AML-193 (cell line): Measurements from ENCODE around the gene CCDC63.
A peak's percentile ranks its signal among the peaks of the same experiment; 100 is the strongest.

Experiments
- DNase-seq, 2 experiments: peaks; one replicate each; lab custom pipeline; 2025; lab: John Stamatoyannopoulos, UW

The CCDC63 gene

GRCh38 chr12:110846615-110847566 lies at the start of gene CCDC63:
Gene CCDC63 (plus strand): TSS chr12:110846987. CDS start chr12:110852955, 5,968 bp downstream.
- DNase-seq, result peak in 1 of 2 experiments; percentile 9

- DNase-seq, result no peak
Measured at GRCh38 chr12:110798461-110798860, 48.3 kb upstream of the CCDC63 start.

- no peak for DNase-seq
Measured at GRCh38 chr12:110802489-110802888, 44.3 kb upstream of the CCDC63 start.

GRCh38 chr12:110804406-110804805 lies 42.4 kb upstream of the CCDC63 start:
- DNase-seq, result no peak

GRCh38 chr12:110807640-110808039 lies 39.1 kb upstream of the CCDC63 start:
- DNase-seq, result no peak

GRCh38 chr12:110809149-110809548 lies 37.6 kb upstream of the CCDC63 start:
- DNase-seq, result no peak

GRCh38 chr12:110811972-110812371 lies 34.8 kb upstream of the CCDC63 start:
- no peak for DNase-seq

GRCh38 chr12:110813285-110813684 lies 33.5 kb upstream of the CCDC63 start:
- no peak for DNase-seq

- DNase-seq, result no peak
Measured at GRCh38 chr12:110813756-110814155, 33.0 kb upstream of the CCDC63 start.

- no peak for DNase-seq
Measured at GRCh38 chr12:110816248-110816647, 30.5 kb upstream of the CCDC63 start.

GRCh38 chr12:110816779-110817178 lies 30.0 kb upstream of the CCDC63 start:
- no peak for DNase-seq

- no peak for DNase-seq
Measured at GRCh38 chr12:110818511-110818910, 28.3 kb upstream of the CCDC63 start.

GRCh38 chr12:110819150-110819549 lies 27.6 kb upstream of the CCDC63 start:
- no peak for DNase-seq

- DNase-seq, result no peak
Measured at GRCh38 chr12:110819646-110820045, 27.1 kb upstream of the CCDC63 start.

GRCh38 chr12:110821917-110822316 lies 24.9 kb upstream of the CCDC63 start:
- no peak for DNase-seq

- DNase-seq, result no peak
Measured at GRCh38 chr12:110822821-110823415, 23.9 kb upstream of the CCDC63 start.

GRCh38 chr12:110824342-110824741 lies 22.4 kb upstream of the CCDC63 start:
- no peak for DNase-seq

- no peak for DNase-seq
Measured at GRCh38 chr12:110825530-110825929, 21.3 kb upstream of the CCDC63 start.

GRCh38 chr12:110826592-110827200 lies 20.1 kb upstream of the CCDC63 start:
- DNase-seq, result peak; percentile 69 to 78

GRCh38 chr12:110829308-110829707 lies 17.5 kb upstream of the CCDC63 start:
- no peak for DNase-seq

GRCh38 chr12:110836291-110836690 lies 10.5 kb upstream of the CCDC63 start:
- no peak for DNase-seq

- no peak for DNase-seq
Measured at GRCh38 chr12:110841007-110841406, 5.8 kb upstream of the CCDC63 start.

- no peak for DNase-seq
Measured at GRCh38 chr12:110844131-110844530, 2.7 kb upstream of the CCDC63 start.
